GM19395 (cell line): ENCODE data around the gene CNOT9.
A peak's percentile ranks its signal among the peaks of the same experiment; 100 is the strongest.
"Not testable (repeated sequence)": the region's sequence is repeated elsewhere in the genome, so short reads cannot be mapped to it uniquely, and the experiment has no call there.

Experiments used
- ATAC-seq: cut with Tn5 transposase; IDR thresholded peaks from one replicate; pipeline ENCODE4 v1.9.1; 2021; ENCODE audit warnings: mild to moderate bottlenecking, moderate library complexity; ENCODE audit not compliant: unreplicated experiment

CNOT9 gene

DNA sequence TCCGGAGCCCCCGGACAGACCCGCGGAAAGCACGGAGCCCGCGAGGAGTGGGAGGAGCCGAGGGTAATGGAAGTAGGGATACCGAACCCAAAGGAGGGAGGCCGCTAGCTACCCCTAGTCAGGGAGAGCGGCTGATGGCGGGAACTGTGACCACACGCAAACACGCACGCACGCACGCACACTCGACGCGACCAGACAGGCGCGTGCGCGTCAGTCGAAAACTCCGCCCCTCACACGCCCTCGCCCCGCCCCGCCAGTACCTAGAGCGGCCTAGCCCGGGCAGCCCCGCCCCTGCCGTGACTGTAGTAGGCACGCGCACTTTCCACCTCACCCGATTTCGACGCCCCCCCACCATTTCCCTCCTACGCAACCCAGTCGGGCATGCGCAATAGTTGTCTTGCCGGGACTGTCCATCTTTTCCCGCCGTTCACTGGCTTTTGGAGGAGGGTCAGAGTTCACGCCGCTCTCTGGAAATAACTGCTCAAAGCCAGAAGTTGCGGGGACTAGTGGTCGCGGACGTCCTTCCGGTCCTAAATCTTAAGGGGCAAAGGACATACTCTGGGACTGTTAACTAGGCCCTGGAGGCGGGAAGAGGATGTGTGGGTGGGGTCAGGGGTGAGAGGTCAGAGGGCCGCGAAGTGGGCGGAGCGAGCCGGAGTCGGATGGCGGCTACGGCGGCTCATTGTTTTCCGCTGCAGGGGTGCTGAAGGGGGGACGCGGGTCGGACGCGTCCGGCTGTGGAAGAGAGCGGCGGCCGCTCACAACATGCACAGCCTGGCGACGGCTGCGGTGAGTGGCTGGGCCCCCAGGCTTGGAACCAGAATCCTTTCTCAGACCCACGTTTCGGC is at the start of gene CNOT9, which contains the start of gene USP37:
Gene CNOT9, plus strand, starts transcription at position 650 of the 848 bp plus-strand sequence. Its CDS starts 116 bp downstream, at position 766.
Gene USP37, minus strand, starts transcription at position 162 of the 848 bp plus-strand sequence. CDS start 9,698 bp downstream, outside the sequence.
- ATAC-seq: peak; percentile 72

DNA sequence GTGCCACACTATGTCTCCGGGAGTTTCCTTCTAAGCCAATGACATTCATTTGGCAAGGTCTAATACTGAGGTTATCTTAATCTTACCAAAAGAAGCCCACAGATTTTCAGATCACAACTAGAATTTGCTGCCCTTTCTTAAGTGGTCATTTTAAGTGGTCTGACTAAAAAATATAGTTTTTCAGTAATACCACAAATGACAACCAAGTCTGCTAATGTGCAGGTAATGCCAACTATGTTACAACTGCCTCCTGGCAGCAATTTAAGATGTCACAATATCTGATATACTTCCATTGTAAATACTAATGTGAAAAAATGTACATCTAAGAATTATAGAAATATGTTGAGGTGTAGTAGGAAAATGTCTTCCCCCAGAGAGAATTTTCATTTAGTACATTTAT is 49.8 kb upstream of the CNOT9 start:
- ATAC-seq: no peak

DNA sequence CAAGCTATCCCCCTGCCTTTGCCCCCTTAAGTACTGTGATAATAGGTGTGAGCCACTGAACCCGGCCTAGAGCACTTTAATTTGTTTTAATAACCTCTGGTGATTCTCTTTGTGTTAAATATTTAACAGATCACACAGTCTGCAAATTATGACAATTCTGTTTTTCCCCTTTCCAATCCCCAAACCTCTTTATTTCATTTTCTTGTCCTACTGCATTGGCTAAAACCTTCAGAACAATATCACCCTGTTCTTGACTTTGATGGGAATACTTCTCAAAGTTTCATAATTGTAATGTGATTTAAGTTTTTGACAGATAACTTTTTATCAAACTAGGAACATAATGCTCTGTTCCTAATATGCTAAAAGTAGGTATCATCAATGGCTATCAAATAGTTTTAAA is 45.0 kb upstream of the CNOT9 start:
- ATAC-seq: no peak

- ATAC-seq: not testable (repeated sequence)
These were observed 40.2 kb upstream of the CNOT9 start for GRCh38 chr2:218528409-218528808.

DNA sequence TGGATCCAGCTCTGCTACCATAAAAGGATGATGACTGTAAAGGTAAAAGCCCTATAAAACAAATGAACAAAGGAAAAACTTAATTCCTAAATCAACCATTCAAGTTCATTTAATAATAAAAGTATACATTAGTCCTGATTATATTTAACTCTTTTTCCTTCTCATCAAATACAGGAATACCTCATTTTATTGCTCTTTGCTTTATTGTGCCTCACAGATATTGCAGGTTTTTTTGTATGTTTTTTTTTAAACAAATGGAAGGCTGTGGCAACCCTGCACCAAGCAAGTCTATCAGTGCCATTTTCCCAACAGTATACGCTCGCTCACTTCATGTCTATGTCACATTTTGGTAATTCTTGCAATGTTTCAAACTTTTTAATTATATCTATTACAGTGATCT is 38.6 kb upstream of the CNOT9 start:
- no peak for ATAC-seq

- no peak for ATAC-seq
These were observed 31.7 kb upstream of the CNOT9 start for GRCh38 chr2:218536804-218537494.

- ATAC-seq: no peak
These were observed 28.6 kb upstream of the CNOT9 start for GRCh38 chr2:218540015-218540414.

- no peak for ATAC-seq
These were observed 22.6 kb upstream of the CNOT9 start for GRCh38 chr2:218546012-218546411.

DNA sequence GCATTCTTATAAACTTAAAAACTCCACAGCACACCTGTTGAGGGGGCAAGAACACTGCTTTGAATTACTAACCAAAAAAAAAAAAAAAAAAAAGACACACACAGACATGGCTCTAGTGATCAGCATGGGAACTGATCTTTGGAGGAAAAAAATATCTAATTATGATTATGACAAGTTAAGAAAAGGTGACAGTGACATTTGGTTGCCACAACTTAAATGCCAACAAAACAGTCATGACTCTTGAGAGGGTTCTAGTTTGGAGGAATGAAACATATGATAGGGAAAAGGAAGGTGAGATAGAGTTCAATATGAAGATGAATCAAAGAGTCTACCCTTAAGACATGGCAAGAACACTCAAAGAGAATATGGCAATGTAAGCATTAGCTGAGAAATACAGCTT is 21.1 kb upstream of the CNOT9 start:
- no peak for ATAC-seq

DNA sequence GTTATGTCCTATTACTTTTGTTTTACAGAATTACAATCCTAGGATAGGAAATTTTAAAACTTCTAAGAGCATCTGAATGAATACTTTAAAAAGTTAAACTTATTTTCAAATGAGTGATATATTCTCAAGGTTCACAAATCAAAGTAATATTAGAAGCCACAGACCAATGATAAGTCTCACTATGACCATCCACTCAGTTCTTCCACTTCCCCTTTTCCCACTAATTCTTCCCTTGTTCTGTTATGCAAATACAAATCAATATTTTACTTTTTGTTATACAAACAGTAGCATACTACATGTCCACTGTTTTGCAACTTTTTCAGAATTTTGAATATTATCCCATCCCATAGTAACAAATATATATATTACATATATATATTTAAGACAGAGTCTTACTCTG is 20.7 kb upstream of the CNOT9 start:
- no peak for ATAC-seq

- ATAC-seq: not testable (repeated sequence)
These were observed 14.4 kb upstream of the CNOT9 start for GRCh38 chr2:218554225-218554624.

GRCh38 chr2:218555527-218555926 is 13.1 kb upstream of the CNOT9 start:
- ATAC-seq: no peak

DNA sequence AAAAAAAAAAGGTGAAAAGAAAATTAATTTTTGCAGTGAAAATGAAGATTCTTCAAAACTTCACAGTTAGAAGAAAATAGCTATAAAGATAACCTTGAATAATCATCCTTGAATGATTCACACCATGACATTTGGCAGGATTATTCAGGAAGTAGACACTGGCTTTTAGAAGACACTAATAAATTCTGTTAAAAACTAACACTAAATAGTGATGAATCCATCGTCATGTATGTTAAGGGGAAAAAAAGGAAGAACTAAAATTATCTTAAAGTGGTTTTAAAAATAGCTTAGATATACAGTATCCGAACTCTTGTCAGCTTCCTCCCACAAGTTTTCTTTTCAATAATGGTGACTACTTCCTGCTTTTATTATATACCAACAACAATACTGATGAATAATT is 10.7 kb upstream of the CNOT9 start:
- no peak for ATAC-seq

- ATAC-seq: no peak
These were observed 9.7 kb upstream of the CNOT9 start for GRCh38 chr2:218558986-218559385.

DNA sequence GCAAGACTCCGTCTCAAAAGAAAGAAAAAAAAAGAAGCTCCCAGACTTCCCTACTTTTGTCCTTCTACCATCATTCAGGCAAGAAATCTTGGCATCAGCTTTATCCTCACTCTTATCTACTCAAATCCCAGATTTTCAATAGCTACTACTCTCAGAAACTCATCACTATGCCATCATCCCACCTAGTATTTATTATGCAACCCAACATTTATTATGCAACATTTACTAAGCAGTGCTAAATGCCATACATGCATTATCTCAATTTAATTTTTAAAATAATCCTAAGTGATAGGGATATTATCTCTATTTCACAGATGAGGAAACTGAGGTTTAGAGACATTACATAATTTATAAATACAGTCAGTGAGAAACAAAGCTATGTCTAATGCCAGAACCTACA is 4.6 kb upstream of the CNOT9 start:
- ATAC-seq: no peak

- ATAC-seq: no peak
These were observed 2.3 kb upstream of the CNOT9 start for GRCh38 chr2:218566296-218566695.

GRCh38 chr2:218567797-218568189 is 846 bp upstream of the CNOT9 start:
- ATAC-seq: peak; percentile 49

DNA sequence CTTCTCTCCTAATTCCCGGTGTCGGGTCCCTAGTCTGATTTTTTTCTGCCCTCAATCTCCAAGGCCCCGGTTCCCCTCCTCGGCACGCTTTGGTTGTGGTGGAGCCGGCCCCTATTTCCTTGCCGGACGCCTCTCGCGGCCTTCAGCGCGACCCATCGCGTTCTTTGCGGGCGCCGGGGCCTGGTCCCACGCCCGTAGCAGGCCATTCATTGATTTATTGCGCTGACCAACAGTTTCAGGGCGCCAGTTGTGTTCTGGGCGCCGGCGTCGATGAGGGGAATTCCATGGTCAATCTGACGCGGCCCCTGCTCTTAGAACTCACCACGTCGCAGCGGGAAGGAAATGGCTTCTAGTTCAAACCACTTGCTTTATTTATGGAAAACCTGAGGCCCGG is 396 bp downstream of the CNOT9 start:
- ATAC-seq: peak; percentile 27

GRCh38 chr2:218569661-218570500 is 1.2 kb downstream of the CNOT9 start:
- no peak for ATAC-seq

GRCh38 chr2:218570850-218571249 is 2.2 kb downstream of the CNOT9 start:
- no peak for ATAC-seq

DNA sequence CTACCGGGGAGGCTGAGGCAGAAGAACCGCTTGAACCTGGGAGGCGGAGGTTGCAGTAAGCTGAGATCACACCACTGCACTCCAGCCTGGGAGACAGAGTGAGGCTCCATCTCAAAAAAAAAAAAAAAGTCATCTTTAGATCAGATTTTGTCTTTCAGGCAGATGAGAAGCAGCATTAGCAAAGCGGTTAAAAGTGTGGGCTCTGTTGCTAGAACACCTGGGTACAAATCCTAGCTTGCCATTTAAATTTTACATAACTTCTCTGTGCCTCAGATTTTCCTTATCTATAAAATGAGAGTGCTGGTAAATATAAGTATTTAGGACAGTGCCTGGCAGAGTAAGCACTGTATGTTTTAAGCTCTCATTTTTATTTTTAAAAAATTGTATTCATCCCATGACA is 8.2 kb downstream of the CNOT9 start:
- ATAC-seq: no peak
